Activated effector memory CD4-positive, alpha-beta T cell treated with Interleukin-2 at 50 U/mL for 16 hours (primary cell): Measurements from ENCODE around the gene PCNX3.

ENCODE experiments used
- DNase-seq: peaks from one replicate; pipeline ENCODE4 v3.0.0-alpha.2; 2020

The PCNX3 gene

GRCh38 chr11:65599216-65599954, 16.2 kb upstream of the PCNX3 start:
- no peak for DNase-seq

GRCh38 chr11:65599955-65600246, 15.7 kb upstream of the PCNX3 start:
- DNase-seq: no peak

GRCh38 chr11:65604258-65604657, 11.3 kb upstream of the PCNX3 start:
- no peak for DNase-seq

GRCh38 chr11:65606876-65607613, 8.5 kb upstream of the PCNX3 start:
- DNase-seq: no peak

- DNase-seq: no peak
Observed at GRCh38 chr11:65607614-65608426, 7.8 kb upstream of the PCNX3 start.

- DNase-seq: no peak
Observed at GRCh38 chr11:65609229-65609628, 6.3 kb upstream of the PCNX3 start.

- DNase-seq: no peak
Observed at GRCh38 chr11:65609665-65610064, 5.9 kb upstream of the PCNX3 start.

GRCh38 chr11:65610404-65610803, 5.2 kb upstream of the PCNX3 start:
- DNase-seq: no peak

- DNase-seq: no peak
Observed at GRCh38 chr11:65611028-65611757, 4.4 kb upstream of the PCNX3 start.

- no peak for DNase-seq
Observed at GRCh38 chr11:65611758-65612603, 3.6 kb upstream of the PCNX3 start.

- no peak for DNase-seq
Observed at GRCh38 chr11:65612691-65613090, 2.9 kb upstream of the PCNX3 start.

GRCh38 chr11:65613091-65613928, 2.3 kb upstream of the PCNX3 start:
- DNase-seq: no peak

GRCh38 chr11:65615950-65616574, 486 bp downstream of the PCNX3 start:
- DNase-seq: no peak

GRCh38 chr11:65616575-65617001, 1.0 kb downstream of the PCNX3 start:
- DNase-seq: no peak

- no peak for DNase-seq
Observed at GRCh38 chr11:65617136-65617850, 1.7 kb downstream of the PCNX3 start.

- DNase-seq: no peak
Observed at GRCh38 chr11:65617990-65618751, 2.6 kb downstream of the PCNX3 start.

- no peak for DNase-seq
Observed at GRCh38 chr11:65618763-65619162, 3.2 kb downstream of the PCNX3 start.

GRCh38 chr11:65619281-65619928, 3.8 kb downstream of the PCNX3 start:
- no peak for DNase-seq

GRCh38 chr11:65620666-65621065, 5.1 kb downstream of the PCNX3 start:
- no peak for DNase-seq
